Skeletal muscle tissue (tissue), 4 donors: Measurements from ENCODE around the gene TMEM150B. TPM values are rescaled to one million over a fixed set of nuclear protein-coding genes. Genes with fewer than 3 reads are reported as not detected.

Experiments used
- H3K27ac ChIP-seq: one replicate; pipeline ENCODE4 v1.7.0; 2013; ENCODE audit warnings: mild to moderate bottlenecking, low read depth, low read length, inconsistent platforms
- H3K27me3 ChIP-seq, 3 donors: one replicate each; pipeline ENCODE4 v1.7.0; 2013; ENCODE audit warnings: low read length in 3 of 3; ENCODE audit not compliant: control insufficient read depth in 3 of 3, insufficient read depth in 3 of 3
- H3K36me3 ChIP-seq, 3 donors: one replicate each; pipeline ENCODE4 v1.7.0; 2013; ENCODE audit warnings: low read length in 3 of 3; ENCODE audit not compliant: control insufficient read depth in 3 of 3, insufficient read depth in 3 of 3
- H3K4me1 ChIP-seq, 3 donors: one replicate each; pipeline ENCODE4 v1.7.0; 2013; ENCODE audit warnings: low read length in 3 of 3, mild to moderate bottlenecking in 3 of 3; ENCODE audit not compliant: control insufficient read depth in 3 of 3, insufficient read depth in 3 of 3
- H3K4me3 ChIP-seq, 3 donors: one replicate each; pipeline ENCODE4 v1.7.0; 2013; ENCODE audit warnings: low read length in 3 of 3
- H3K9ac ChIP-seq, 3 donors: one replicate each; pipeline ENCODE4 v1.7.0; 2013; ENCODE audit warnings: low read length in 3 of 3, mild to moderate bottlenecking in 3 of 3, moderate library complexity in 2 of 3, low read depth in 1 of 3
- H3K9me3 ChIP-seq, 3 donors: one replicate each; pipeline ENCODE4 v1.7.0; 2013; ENCODE audit warnings: low read length in 3 of 3; ENCODE audit not compliant: control insufficient read depth in 3 of 3
- total RNA-seq: library from RNA; depleted of rRNA; stranded (reverse); fragments of >200 nt; gene quantifications from one replicate; pipeline ENCODE4 v1.2.3, GENCODE V29; 2014
- donor health status: Osteomylitis.

The TMEM150B gene
- total RNA-seq, 1 donor from 2014 or later = 0.52 TPM

- Histone ChIP-seq H3K4me1 (peaks cover 8 to 10% (median 10%) of the 10 kb centered on the region in 3 donors), H3K4me3 (peak within 1 kb of the TSS; percentile 30 to 60 (median 45)), H3K9ac (no peak within 1 kb of the TSS), H3K36me3 (no peaks in the 10 kb centered on the region), H3K27me3 (peaks cover 52 to 56% (median 55%) of the 10 kb centered on the region in 3 donors), H3K27ac (no peak within 1 kb of the TSS), H3K9me3 (no peaks in the 10 kb centered on the region)
Observed at GRCh38 chr19:55354698-55355212, 29.6 kb upstream of the TMEM150B start, which contains the start of gene COX6B2. Gene COX6B2, minus strand, starts transcription at chr19:55354719. Its CDS starts 198 bp downstream, at chr19:55354521.

GRCh38 chr19:55353803-55354697, 28.9 kb upstream of the TMEM150B start:
- Histone ChIP-seq H3K27ac (no peak overlapping the region), H3K4me3 (peak overlapping the region; percentile 30 to 60 (median 45)), H3K27me3 (peaks cover 52 to 56% (median 55%) of the 10 kb centered on the region in 3 donors), H3K9ac (no peak overlapping the region), H3K4me1 (peaks cover 8 to 10% (median 10%) of the 10 kb centered on the region in 3 donors), H3K9me3 (no peaks in the 10 kb centered on the region), H3K36me3 (no peaks in the 10 kb centered on the region)

GRCh38 chr19:55353356-55353802, 28.2 kb upstream of the TMEM150B start:
- Histone ChIP-seq H3K36me3 (no peaks in the 10 kb centered on the region), H3K4me3 (peak overlapping the region; percentile 30 to 60 (median 45)), H3K27me3 (peaks cover 52 to 55% (median 53%) of the 10 kb centered on the region in 3 donors), H3K9ac (no peak overlapping the region), H3K9me3 (no peaks in the 10 kb centered on the region), H3K4me1 (peaks cover 8 to 10% (median 10%) of the 10 kb centered on the region in 3 donors), H3K27ac (no peak overlapping the region)

- Histone ChIP-seq H3K27ac (no peak overlapping the region), H3K36me3 (peaks cover 0 to 2% (median 0%) of the 10 kb centered on the region in 3 donors), H3K4me3 (no peak overlapping the region), H3K9ac (no peak overlapping the region), H3K9me3 (no peaks in the 10 kb centered on the region), H3K4me1 (peaks cover 8 to 10% (median 10%) of the 10 kb centered on the region in 3 donors), H3K27me3 (peaks cover 51 to 53% (median 52%) of the 10 kb centered on the region in 3 donors)
Observed at GRCh38 chr19:55352549-55353145, 27.5 kb upstream of the TMEM150B start.

- H3K27ac ChIP-seq = no peak overlapping the region
- peaks cover 46 to 48% (median 47%) of the 10 kb centered on the region in 3 donors for H3K27me3 ChIP-seq
- H3K9me3 ChIP-seq = no peaks in the 10 kb centered on the region
- H3K9ac ChIP-seq = no peak overlapping the region
- H3K4me3 ChIP-seq = no peak overlapping the region
- peaks cover 8 to 10% (median 10%) of the 10 kb centered on the region in 3 donors for H3K4me1 ChIP-seq
- H3K36me3 ChIP-seq = peaks cover 0 to 5% (median 0%) of the 10 kb centered on the region in 3 donors
Observed at GRCh38 chr19:55352040-55352439, 26.9 kb upstream of the TMEM150B start.

- peaks cover 39 to 45% (median 45%) of the 10 kb centered on the region in 3 donors for H3K27me3 ChIP-seq
- peaks cover 8 to 12% (median 10%) of the 10 kb centered on the region in 3 donors for H3K4me1 ChIP-seq
- H3K27ac ChIP-seq = no peak overlapping the region
- no peak overlapping the region for H3K4me3 ChIP-seq
- H3K9me3 ChIP-seq = no peaks in the 10 kb centered on the region
- peaks cover 0 to 5% (median 0%) of the 10 kb centered on the region in 3 donors for H3K36me3 ChIP-seq
- no peak overlapping the region for H3K9ac ChIP-seq
Observed at GRCh38 chr19:55350620-55351315, 25.6 kb upstream of the TMEM150B start.

GRCh38 chr19:55348317-55349034, 23.3 kb upstream of the TMEM150B start:
- Histone ChIP-seq H3K27me3 (peaks cover 28 to 34% (median 33%) of the 10 kb centered on the region in 3 donors), H3K36me3 (peaks cover 0 to 5% (median 4%) of the 10 kb centered on the region in 3 donors), H3K4me1 (peaks cover 4 to 9% (median 7%) of the 10 kb centered on the region in 3 donors), H3K9me3 (no peaks in the 10 kb centered on the region), H3K4me3 (no peak overlapping the region), H3K27ac (no peak overlapping the region), H3K9ac (no peak overlapping the region)

- no peak overlapping the region for H3K27ac ChIP-seq
- H3K9ac ChIP-seq = no peak overlapping the region
- H3K9me3 ChIP-seq = no peaks in the 10 kb centered on the region
- peaks cover 0 to 4% (median 0%) of the 10 kb centered on the region in 3 donors for H3K4me1 ChIP-seq
- peaks cover 3 to 13% (median 12%) of the 10 kb centered on the region in 3 donors for H3K36me3 ChIP-seq
- peaks cover 19 to 24% (median 23%) of the 10 kb centered on the region in 3 donors for H3K27me3 ChIP-seq
- no peak overlapping the region for H3K4me3 ChIP-seq
Observed at GRCh38 chr19:55347442-55348009, 22.4 kb upstream of the TMEM150B start.
